Measurements from ENCODE around the gene ATG5. TPM values are rescaled to one million over a fixed set of nuclear protein-coding genes. Genes with fewer than 3 reads are reported as not detected.

Gene ATG5
- total and polyA plus RNA-seq, 2 experiments from 2014 or later, result 31.6 to 48.2 TPM

DNA sequence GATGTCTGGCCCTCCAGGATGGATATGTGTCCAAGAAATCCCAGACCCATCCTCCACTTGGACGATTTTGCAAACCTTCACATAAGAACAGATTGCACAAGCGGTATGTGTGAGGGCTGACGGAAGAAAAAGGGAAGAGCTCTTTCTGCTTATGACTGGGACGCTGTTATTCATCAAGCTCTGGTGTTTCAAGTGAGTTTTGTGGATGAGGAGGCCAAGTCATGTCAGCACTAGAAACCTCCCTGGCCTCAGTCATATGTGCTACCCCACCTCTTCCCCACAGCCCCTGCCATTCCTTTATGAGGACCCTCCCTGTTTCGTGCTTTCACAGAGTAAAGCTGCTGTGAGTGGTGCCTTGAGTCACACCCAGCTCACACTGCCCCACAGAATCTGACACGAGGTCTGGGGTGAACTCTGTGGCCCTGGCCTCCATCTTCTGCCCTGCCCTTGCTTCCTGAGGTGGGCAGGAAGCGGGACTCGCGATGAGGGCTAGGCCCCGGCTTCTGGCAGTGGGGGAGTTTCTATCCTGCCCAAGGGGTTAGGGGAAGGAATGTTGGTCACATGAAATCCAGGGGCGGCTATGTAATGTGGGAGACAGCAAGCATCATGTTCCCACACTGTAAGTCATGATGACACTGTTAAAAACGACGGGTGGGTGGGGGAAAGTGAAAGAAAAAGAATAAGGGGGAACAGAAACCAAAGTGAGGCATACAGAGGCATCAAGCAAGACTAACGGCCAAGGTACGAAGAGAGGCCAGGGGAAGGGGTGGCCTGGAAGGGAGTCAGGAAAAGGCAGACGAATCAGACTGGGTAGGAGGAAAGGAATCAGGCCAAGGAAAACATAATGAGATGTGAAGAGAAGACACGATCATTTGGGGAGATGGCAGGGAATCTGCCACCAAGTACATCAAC is 161.3 kb downstream of the ATG5 start (continued):
- TF ChIP-seq, protein P1, sequence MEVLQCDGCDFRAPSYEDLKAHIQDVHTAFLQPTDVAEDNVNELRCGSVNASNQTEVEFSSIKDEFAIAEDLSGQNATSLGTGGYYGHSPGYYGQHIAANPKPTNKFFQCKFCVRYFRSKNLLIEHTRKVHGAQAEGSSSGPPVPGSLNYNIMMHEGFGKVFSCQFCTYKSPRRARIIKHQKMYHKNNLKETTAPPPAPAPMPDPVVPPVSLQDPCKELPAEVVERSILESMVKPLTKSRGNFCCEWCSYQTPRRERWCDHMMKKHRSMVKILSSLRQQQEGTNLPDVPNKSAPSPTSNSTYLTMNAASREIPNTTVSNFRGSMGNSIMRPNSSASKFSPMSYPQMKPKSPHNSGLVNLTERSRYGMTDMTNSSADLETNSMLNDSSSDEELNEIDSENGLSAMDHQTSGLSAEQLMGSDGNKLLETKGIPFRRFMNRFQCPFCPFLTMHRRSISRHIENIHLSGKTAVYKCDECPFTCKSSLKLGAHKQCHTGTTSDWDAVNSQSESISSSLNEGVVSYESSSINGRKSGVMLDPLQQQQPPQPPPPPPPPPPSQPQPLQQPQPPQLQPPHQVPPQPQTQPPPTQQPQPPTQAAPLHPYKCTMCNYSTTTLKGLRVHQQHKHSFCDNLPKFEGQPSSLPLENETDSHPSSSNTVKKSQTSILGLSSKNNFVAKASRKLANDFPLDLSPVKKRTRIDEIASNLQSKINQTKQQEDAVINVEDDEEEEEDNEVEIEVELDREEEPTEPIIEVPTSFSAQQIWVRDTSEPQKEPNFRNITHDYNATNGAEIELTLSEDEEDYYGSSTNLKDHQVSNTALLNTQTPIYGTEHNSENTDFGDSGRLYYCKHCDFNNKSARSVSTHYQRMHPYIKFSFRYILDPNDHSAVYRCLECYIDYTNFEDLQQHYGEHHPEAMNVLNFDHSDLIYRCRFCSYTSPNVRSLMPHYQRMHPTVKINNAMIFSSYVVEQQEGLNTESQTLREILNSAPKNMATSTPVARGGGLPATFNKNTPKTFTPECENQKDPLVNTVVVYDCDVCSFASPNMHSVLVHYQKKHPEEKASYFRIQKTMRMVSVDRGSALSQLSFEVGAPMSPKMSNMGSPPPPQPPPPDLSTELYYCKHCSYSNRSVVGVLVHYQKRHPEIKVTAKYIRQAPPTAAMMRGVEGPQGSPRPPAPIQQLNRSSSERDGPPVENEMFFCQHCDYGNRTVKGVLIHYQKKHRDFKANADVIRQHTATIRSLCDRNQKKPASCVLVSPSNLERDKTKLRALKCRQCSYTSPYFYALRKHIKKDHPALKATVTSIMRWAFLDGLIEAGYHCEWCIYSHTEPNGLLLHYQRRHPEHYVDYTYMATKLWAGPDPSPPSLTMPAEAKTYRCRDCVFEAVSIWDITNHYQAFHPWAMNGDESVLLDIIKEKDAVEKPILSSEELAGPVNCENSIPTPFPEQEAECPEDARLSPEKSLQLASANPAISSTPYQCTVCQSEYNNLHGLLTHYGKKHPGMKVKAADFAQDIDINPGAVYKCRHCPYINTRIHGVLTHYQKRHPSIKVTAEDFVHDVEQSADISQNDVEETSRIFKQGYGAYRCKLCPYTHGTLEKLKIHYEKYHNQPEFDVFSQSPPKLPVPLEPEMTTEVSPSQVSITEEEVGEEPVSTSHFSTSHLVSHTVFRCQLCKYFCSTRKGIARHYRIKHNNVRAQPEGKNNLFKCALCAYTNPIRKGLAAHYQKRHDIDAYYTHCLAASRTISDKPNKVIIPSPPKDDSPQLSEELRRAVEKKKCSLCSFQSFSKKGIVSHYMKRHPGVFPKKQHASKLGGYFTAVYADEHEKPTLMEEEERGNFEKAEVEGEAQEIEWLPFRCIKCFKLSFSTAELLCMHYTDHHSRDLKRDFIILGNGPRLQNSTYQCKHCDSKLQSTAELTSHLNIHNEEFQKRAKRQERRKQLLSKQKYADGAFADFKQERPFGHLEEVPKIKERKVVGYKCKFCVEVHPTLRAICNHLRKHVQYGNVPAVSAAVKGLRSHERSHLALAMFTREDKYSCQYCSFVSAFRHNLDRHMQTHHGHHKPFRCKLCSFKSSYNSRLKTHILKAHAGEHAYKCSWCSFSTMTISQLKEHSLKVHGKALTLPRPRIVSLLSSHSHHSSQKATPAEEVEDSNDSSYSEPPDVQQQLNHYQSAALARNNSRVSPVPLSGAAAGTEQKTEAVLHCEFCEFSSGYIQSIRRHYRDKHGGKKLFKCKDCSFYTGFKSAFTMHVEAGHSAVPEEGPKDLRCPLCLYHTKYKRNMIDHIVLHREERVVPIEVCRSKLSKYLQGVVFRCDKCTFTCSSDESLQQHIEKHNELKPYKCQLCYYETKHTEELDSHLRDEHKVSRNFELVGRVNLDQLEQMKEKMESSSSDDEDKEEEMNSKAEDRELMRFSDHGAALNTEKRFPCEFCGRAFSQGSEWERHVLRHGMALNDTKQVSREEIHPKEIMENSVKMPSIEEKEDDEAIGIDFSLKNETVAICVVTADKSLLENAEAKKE (CRISPR knock-in tag; IDR thresholded peaks at IDR 0.05), result no peak
- TF ChIP-seq NANOG (IDR thresholded peaks at IDR 0.05; ENCODE audit: borderline replicate concordance) (no peak), EZH2phosphoT487 (IDR thresholded peaks at IDR 0.05; ENCODE audit: unreplicated experiment) (no peak)
- TF ChIP-seq, protein P2, sequence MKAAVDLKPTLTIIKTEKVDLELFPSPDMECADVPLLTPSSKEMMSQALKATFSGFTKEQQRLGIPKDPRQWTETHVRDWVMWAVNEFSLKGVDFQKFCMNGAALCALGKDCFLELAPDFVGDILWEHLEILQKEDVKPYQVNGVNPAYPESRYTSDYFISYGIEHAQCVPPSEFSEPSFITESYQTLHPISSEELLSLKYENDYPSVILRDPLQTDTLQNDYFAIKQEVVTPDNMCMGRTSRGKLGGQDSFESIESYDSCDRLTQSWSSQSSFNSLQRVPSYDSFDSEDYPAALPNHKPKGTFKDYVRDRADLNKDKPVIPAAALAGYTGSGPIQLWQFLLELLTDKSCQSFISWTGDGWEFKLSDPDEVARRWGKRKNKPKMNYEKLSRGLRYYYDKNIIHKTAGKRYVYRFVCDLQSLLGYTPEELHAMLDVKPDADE (IDR thresholded peaks at IDR 0.05), result no peak

DNA sequence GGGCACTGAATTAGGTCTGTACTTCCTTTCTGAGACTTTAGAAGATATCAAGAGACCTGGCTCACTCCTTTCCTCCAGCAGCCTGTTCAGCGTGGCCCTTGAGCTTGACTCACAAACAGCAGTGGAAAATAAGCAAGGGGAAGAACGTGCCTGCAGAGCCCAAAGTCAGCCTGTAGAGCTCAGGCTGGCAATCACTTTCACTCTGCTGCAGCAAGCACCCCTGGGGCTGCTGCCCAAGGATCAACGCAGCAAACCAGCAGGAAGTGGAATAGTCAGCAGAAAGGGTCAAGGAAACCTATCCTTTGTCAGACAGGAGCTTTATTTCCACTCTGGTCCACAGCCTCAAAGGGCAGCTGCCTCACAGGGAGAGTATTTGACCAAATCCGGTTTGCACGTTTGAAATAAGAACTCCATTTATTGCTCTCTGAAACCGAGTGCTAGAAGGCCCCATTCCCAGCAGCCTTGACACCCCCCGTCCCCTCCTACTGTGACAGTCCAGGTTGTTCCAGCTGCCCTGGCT is 162.1 kb downstream of the ATG5 start:
- no peaks in the 10 kb centered on the region for H3K9me3 Mint-ChIP-seq

More for the DNA sequence above, 162.1 kb downstream of the ATG5 start:
- ATAC-seq, result peak; percentile 84
- peaks cover 6% of the 10 kb centered on the region for H3K27me3 Mint-ChIP-seq (ENCODE audit: insufficient read depth, low read depth, poor library complexity)
- peaks cover 20% of the 10 kb centered on the region for H3K4me1 ChIP-seq (ENCODE audit: insufficient read depth)
- peak overlapping the region; percentile 87 for H2AFZ ChIP-seq
- H3K4me2 ChIP-seq, result 0 out of 2 replicates have a peak overlapping the region, but pooled peaks have one; percentile 24
- peak; percentile 54; the same call in 1 of the 2 replicates for TF ChIP-seq ZNF331 (CRISPR knock-in tag; IDR thresholded peaks at IDR 0.05; ENCODE audit: low read depth)
- no peak for TF ChIP-seq JUNB (IDR thresholded peaks at IDR 0.05; ENCODE audit: unreplicated experiment)
- H3K9me2 ChIP-seq (ENCODE audit: insufficient read depth), result peaks cover 4% of the 10 kb centered on the region; the same call in 1 of the 2 replicates
- no peaks in the 10 kb centered on the region for H3K36me3 Mint-ChIP-seq (ENCODE audit: low read depth)
- H3K27ac ChIP-seq (ENCODE audit: low read depth), result no peak overlapping the region
- H3K79me2 ChIP-seq (replicated peaks; ENCODE audit: insufficient read depth), result no peaks in the 10 kb centered on the region
- peak; percentile 50 for DNase-seq (ENCODE audit: low spot score)
- no peaks in the 10 kb centered on the region for H4K20me1 ChIP-seq (replicated peaks; ENCODE audit: insufficient read depth)
- H3K4me3 Mint-ChIP-seq, result no peak overlapping the region
- H3F3A ChIP-seq (replicated peaks; ENCODE audit: low read depth), result no peaks in the 10 kb centered on the region
- H3K27ac Mint-ChIP-seq, result no peak overlapping the region
- no peaks in the 10 kb centered on the region for H3K27me3 ChIP-seq (ENCODE audit: insufficient read depth)
- H3K4me1 Mint-ChIP-seq, result peaks cover 31% of the 10 kb centered on the region
- no peaks in the 10 kb centered on the region for H3K36me3 ChIP-seq (ENCODE audit: insufficient read depth)
- H3K4me3 ChIP-seq, result no peak overlapping the region
